ENCODE results near the gene MBL2.

DNA sequence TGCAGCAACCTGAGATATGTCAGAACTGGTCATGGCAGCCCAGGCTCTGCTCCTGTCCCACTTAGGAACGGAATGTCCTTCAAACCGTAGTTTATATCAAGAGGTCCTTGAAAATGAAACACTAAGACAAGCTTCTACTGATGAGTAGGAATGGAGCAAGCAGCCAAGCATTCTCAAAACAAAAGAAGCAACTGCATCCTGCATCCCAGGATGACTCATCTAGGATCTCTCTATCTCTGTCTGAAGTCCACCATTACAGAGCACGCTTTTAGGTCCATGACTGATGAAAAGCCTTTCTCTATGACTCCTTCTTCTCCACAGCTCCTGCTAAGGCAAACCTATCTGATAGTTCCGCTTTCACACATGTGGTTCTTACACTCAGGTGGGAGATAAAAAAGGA lies 16.3 kb downstream of the MBL2 start:
- TF ChIP-seq, protein P1, sequence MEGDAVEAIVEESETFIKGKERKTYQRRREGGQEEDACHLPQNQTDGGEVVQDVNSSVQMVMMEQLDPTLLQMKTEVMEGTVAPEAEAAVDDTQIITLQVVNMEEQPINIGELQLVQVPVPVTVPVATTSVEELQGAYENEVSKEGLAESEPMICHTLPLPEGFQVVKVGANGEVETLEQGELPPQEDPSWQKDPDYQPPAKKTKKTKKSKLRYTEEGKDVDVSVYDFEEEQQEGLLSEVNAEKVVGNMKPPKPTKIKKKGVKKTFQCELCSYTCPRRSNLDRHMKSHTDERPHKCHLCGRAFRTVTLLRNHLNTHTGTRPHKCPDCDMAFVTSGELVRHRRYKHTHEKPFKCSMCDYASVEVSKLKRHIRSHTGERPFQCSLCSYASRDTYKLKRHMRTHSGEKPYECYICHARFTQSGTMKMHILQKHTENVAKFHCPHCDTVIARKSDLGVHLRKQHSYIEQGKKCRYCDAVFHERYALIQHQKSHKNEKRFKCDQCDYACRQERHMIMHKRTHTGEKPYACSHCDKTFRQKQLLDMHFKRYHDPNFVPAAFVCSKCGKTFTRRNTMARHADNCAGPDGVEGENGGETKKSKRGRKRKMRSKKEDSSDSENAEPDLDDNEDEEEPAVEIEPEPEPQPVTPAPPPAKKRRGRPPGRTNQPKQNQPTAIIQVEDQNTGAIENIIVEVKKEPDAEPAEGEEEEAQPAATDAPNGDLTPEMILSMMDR (conservative IDR thresholded peaks at IDR 0.05): no peak
- no peak for TF ChIP-seq EZH2 (IDR thresholded peaks at IDR 0.05; ENCODE audit: low read depth)
